ENCODE measurements around the gene BACE1.

Gene BACE1

DNA sequence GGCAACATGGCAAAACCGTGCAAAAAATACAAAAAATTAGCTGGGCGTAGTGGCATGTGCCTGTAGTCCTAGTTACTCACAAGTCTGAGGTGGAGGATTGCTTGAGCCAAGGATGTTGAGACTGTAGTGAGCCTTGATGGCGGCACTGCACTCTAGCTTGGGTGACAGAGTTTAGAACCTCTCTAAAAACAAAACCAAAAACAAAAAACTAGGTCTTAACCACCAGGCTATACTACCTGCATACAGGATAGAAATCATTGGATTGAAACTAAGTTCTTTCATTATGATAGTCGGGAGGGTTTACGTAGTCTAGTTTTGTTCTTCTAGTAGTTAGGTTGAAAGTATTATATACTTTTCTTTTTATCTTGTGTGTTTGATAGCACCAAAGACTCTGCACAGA lies 77.8 kb downstream of the BACE1 start:
- DNase-seq (ENCODE audit: low read depth), result no peak
- peaks cover 20% of the 10 kb centered on the region for H3K36me3 ChIP-seq (ENCODE audit: control insufficient read depth, insufficient read depth, low read length, severe bottlenecking)
- H3K9ac ChIP-seq (ENCODE audit: low read length), result no peak overlapping the region
- H3K4me1 ChIP-seq (ENCODE audit: control insufficient read depth, insufficient read depth, low read length), result peaks cover 15% of the 10 kb centered on the region
- no peak overlapping the region for H3K4me3 ChIP-seq (ENCODE audit: low read length)
- no peaks in the 10 kb centered on the region for H3K9me3 ChIP-seq (ENCODE audit: control insufficient read depth, low read length)
- H3K27me3 ChIP-seq (replicated peaks; ENCODE audit: control insufficient read depth, insufficient read depth, low read length), result no peaks in the 10 kb centered on the region
